HCT116 (cell line): ENCODE results near the gene PTPRJ. TPM values are rescaled to one million over a fixed set of nuclear protein-coding genes. Genes with fewer than 3 reads are reported as not detected.

Experiments used
- ATAC-seq: fragments of 200-7000 bp; cut with Tn5 transposase; 2 replicates; pipeline ENCODE4 v1.9.1; 2020; ENCODE audit warnings: mild to moderate bottlenecking, moderate library complexity
- BruUV-seq: library from RNA; stranded (reverse); fragments of 400-500 nt; replicated peaks from 2 replicates; lab custom pipeline; 2021; lab: Mats Ljungman, UMichigan
- CTCF ChIA-PET: fragments of 300-600 bp; sonication (Branson Sonifier 250); formaldehyde crosslinking; loops from one replicate; lab custom pipeline; 2021; ENCODE audit warnings: antibody characterized with exemption; lab: Charles Lee
- POLR2A ChIA-PET: fragments of 300-600, 350-600 bp; sonication (Branson Sonifier 250); formaldehyde crosslinking; loops from one replicate; lab custom pipeline; 2021; ENCODE audit warnings: antibody characterized with exemption; lab: Charles Lee
- RAD21 ChIA-PET, 2 experiments: fragments of 300-600 bp; sonication (Branson Sonifier 250); formaldehyde crosslinking; loops; one replicate each; lab custom pipeline; 2023; ENCODE audit warnings: low total read pairs in 2 of 2; ENCODE audit not compliant: uncharacterized antibody in 2 of 2, unreplicated experiment in 2 of 2, low non-redundant PET in 1 of 2; lab: Charles Lee
- DNase-seq: peaks from one replicate; pipeline ENCODE4 v3.0.0-alpha.2; 2010; ENCODE audit warnings: low read depth, low spot score
- H2AFZ ChIP-seq: fragments of 200-600 bp; shearing (Covaris generic), sonication (generic); 2 replicates; pipeline ENCODE4 v1.6.1; 2017; ENCODE audit warnings: low read depth, mixed run types, mixed read lengths, antibody characterized with exemption, low read length; ENCODE audit not compliant: poor library complexity, severe bottlenecking
- H3K27ac ChIP-seq: 2 replicates; pipeline ENCODE4 v1.5.1; 2012; ENCODE audit warnings: low read depth, low read length
- H3K27me3 ChIP-seq: fragments of 200-600 bp; sonication (generic); 2 replicates; pipeline ENCODE4 v1.6.1; 2016; ENCODE audit warnings: mixed run types, low read length, mixed read lengths; ENCODE audit not compliant: insufficient read depth
- H3K36me3 ChIP-seq, 2 experiments: fragments of 200-500 bp in 1 of 2; fragments of 200-600 bp in 1 of 2; sonication (Bioruptor generic) in 1 of 2; sonication (generic) in 1 of 2; 2 replicates each; pipeline versions ENCODE4 v1.5.1 to v1.6.1; 2014 to 2016; ENCODE audit warnings: low read length in 2 of 2, inconsistent platforms in 1 of 2, mixed read lengths in 1 of 2, mixed run types in 1 of 2; ENCODE audit not compliant: insufficient read depth in 2 of 2, control insufficient read depth in 1 of 2
- H3K4me1 ChIP-seq, 2 experiments: fragments of 200-600 bp in 1 of 2; sonication (generic) in 1 of 2; 2 replicates each; pipeline versions ENCODE4 v1.5.1 to v1.6.1; 2012 to 2017; ENCODE audit warnings: low read length in 2 of 2, inconsistent platforms in 1 of 2, mild to moderate bottlenecking in 1 of 2, mixed read lengths in 1 of 2, mixed run types in 1 of 2, moderate library complexity in 1 of 2; ENCODE audit not compliant: insufficient read depth in 2 of 2, control insufficient read depth in 1 of 2
- H3K4me2 ChIP-seq: fragments of 200-600 bp; sonication (generic); 2 replicates; pipeline ENCODE4 v1.6.1; 2017; ENCODE audit warnings: mixed run types, low read length, mixed read lengths
- H3K4me3 ChIP-seq, 2 experiments: fragments of 200-600 bp in 1 of 2; sonication (generic) in 1 of 2; replicated peaks in 1 of 2; 2 replicates each; pipeline ENCODE4 v1.5.1; 2011 to 2016; ENCODE audit warnings: low read length in 2 of 2, control low read depth in 1 of 2, low read depth in 1 of 2, mild to moderate bottlenecking in 1 of 2, mixed read lengths in 1 of 2, mixed run types in 1 of 2
- H3K79me2 ChIP-seq: fragments of 200-600 bp; sonication (generic); 2 replicates; pipeline ENCODE4 v1.6.1; 2017; ENCODE audit warnings: mild to moderate bottlenecking, mixed run types, low read length, moderate library complexity, mixed read lengths; ENCODE audit not compliant: insufficient read depth
- H3K9ac ChIP-seq: fragments of 200-600 bp; sonication (generic); 2 replicates; pipeline ENCODE4 v1.6.1; 2016; ENCODE audit warnings: low read length, mixed read lengths
- H3K9me2 ChIP-seq: fragments of 200-600 bp; sonication (generic), shearing (Covaris generic); 2 replicates; pipeline ENCODE4 v1.6.1; 2017; ENCODE audit warnings: mixed run types, mild to moderate bottlenecking, moderate library complexity; ENCODE audit not compliant: insufficient read depth
- H3K9me3 ChIP-seq, 2 experiments: fragments of 200-500 bp in 1 of 2; fragments of 200-600 bp in 1 of 2; sonication (Bioruptor generic) in 1 of 2; sonication (generic) in 1 of 2; 2 replicates each; pipeline ENCODE4 v1.6.1; 2014 to 2017; ENCODE audit warnings: low read length in 2 of 2, mixed read lengths in 2 of 2, inconsistent platforms in 1 of 2, low read depth in 1 of 2, mild to moderate bottlenecking in 1 of 2, mixed run types in 1 of 2, moderate library complexity in 1 of 2; ENCODE audit not compliant: control insufficient read depth in 1 of 2, insufficient read depth in 1 of 2
- H4K20me1 ChIP-seq: fragments of 200-600 bp; sonication (generic), shearing (Covaris generic); 2 replicates; pipeline ENCODE4 v1.6.1; 2017; ENCODE audit warnings: mixed run types, mild to moderate bottlenecking, moderate library complexity; ENCODE audit not compliant: insufficient read depth
- CBX3 ChIP-seq: IDR thresholded peaks from 2 replicates; pipeline ENCODE4 v1.6.1; 2012; ENCODE audit warnings: low read depth
- CEBPB ChIP-seq: IDR thresholded peaks from 2 replicates; pipeline ENCODE4 v1.6.1; 2012; ENCODE audit warnings: low read depth
- CTCF ChIP-seq, 3 experiments: fragments of 200-600 bp in 1 of 3; sonication (generic) in 1 of 3; IDR thresholded peaks in 2 of 3; conservative IDR thresholded peaks in 1 of 3; 2 replicates each; pipeline ENCODE4 v1.5.1; 2012 to 2017; ENCODE audit warnings: low read depth in 2 of 3, low read length in 2 of 3, antibody characterized with exemption in 1 of 3, borderline replicate concordance in 1 of 3, control low read depth in 1 of 3, mild to moderate bottlenecking in 1 of 3, mixed read lengths in 1 of 3, mixed run types in 1 of 3, moderate library complexity in 1 of 3; ENCODE audit not compliant: insufficient read depth in 1 of 3
- EZH2phosphoT487 ChIP-seq: fragments of 200-600 bp; IDR thresholded peaks from 2 replicates; pipeline ENCODE4 v1.6.1; 2018; ENCODE audit warnings: antibody characterized with exemption, borderline replicate concordance
- FOSL1 ChIP-seq: IDR thresholded peaks from 2 replicates; pipeline ENCODE4 v1.6.1; 2012; ENCODE audit warnings: low read depth
- JUND ChIP-seq: IDR thresholded peaks from 2 replicates; pipeline ENCODE4 v1.6.1; 2012
- POLR2AphosphoS5 ChIP-seq: IDR thresholded peaks from 2 replicates; pipeline ENCODE4 v1.6.1; 2011; ENCODE audit warnings: mild to moderate bottlenecking, low read depth, low read length, moderate library complexity
- RAD21 ChIP-seq: IDR thresholded peaks from 2 replicates; pipeline ENCODE4 v1.6.1; 2012; ENCODE audit warnings: low read depth, mild to moderate bottlenecking
- SIN3A ChIP-seq: IDR thresholded peaks from 2 replicates; pipeline ENCODE4 v1.6.1; 2012; ENCODE audit warnings: low read depth
- YY1 ChIP-seq: IDR thresholded peaks from 2 replicates; pipeline ENCODE4 v1.6.1; 2011; ENCODE audit warnings: low read length, low read depth, moderate library complexity, mild to moderate bottlenecking; ENCODE audit not compliant: insufficient replicate concordance; ENCODE audit errors: extremely low read depth
- ZFX ChIP-seq: fragments of 450-650 bp; IDR thresholded peaks from 2 replicates; pipeline ENCODE4 v1.6.1; 2017
- intact Hi-C: fragments of 100-400 bp; cut with micrococcal nuclease; formaldehyde crosslinking; loops from 2 replicates; pipeline ENCODE4 v1.10.0; 2022
- total RNA-seq: library from RNA; stranded (reverse); gene quantifications from one replicate; pipeline ENCODE4 v1.2.1, GENCODE V29; 2021; ENCODE audit not compliant: unreplicated experiment
- TF ChIP-seq, protein P1 (sequence below): IDR thresholded peaks from 2 replicates; pipeline ENCODE4 v1.6.1; 2011; ENCODE audit warnings: mild to moderate bottlenecking, low read length, moderate library complexity; ENCODE audit not compliant: insufficient replicate concordance; ENCODE audit errors: extremely low read depth

The PTPRJ gene
- total RNA-seq, 1 experiment from 2014 or later, result 19.1 TPM

DNA sequence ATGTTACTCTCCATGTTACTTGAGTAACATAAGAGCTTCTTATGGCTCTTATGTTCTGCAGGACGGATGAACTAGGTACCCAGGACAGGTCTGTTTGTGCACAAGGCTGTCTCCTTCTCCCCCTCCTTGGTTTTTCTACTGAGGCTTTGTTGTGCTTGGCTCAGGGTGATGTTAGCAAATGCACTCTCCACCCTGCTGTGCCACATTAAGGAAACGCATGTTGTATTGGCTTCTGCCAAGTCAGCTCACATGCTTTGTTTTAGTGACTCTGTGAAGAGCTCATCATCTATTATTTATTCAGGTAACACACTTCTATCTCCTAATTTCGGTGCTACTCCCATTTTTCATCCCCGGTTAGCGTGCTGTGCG, 108.3 kb downstream of the PTPRJ start:
- intact Hi-C loops, result no loop called here
- Histone ChIP-seq H3K27ac (no peak overlapping the region), H3K9me3 (no peaks in the 10 kb centered on the region), H3K27me3 (no peaks in the 10 kb centered on the region), H3K4me1 (peaks cover 8 to 10% of the 10 kb centered on the region in 2 experiments; a peak in 3 of 4 replicates), H3K79me2 (no peaks in the 10 kb centered on the region), H3K4me3 (no peak overlapping the region), H3K36me3 (no peaks in the 10 kb centered on the region), H3K9ac (no peak overlapping the region), H4K20me1 (no peaks in the 10 kb centered on the region), H2AFZ (no peak overlapping the region), H3K9me2 (no peaks in the 10 kb centered on the region)
- POLR2A ChIA-PET, result no interaction called here
- DNase-seq, result no peak
- CTCF ChIA-PET, result no interaction called here
- RAD21 ChIA-PET, result no interaction called here
- no TSS peak for BruUV-seq
- no peak for TF ChIP-seq RAD21
- TF ChIP-seq, all 23 proteins: peak for 0
- no peak overlapping the region for H3K4me2 ChIP-seq
- ATAC-seq, result no peak

- ChIA-PET POLR2A (no interaction called here), CTCF (no interaction called here), RAD21 (no interaction called here)
- H3K4me2 ChIP-seq, result no peak overlapping the region
- H3K9me2 ChIP-seq, result no peaks in the 10 kb centered on the region
- H3K4me1 ChIP-seq, result peaks cover 11 to 15% of the 10 kb centered on the region in 2 experiments; a peak in 3 of 4 replicates
- DNase-seq, result no peak
- TF ChIP-seq EZH2phosphoT487 (no peak), ZFX (no peak), POLR2AphosphoS5 (no peak), CBX3 (no peak), CTCF (IDR thresholded peaks at IDR 0.05 in 2 of 3, conservative IDR thresholded peaks at IDR 0.05 in 1 of 3; ENCODE audit: borderline replicate concordance in 1 of 3, insufficient read depth in 1 of 3, low read depth in 2 of 3, low read length in 2 of 3) (no peak), SIN3A (no peak), CEBPB (no peak), FOSL1 (no peak), YY1 (no peak), JUND (no peak)
- TF ChIP-seq, protein P1, sequence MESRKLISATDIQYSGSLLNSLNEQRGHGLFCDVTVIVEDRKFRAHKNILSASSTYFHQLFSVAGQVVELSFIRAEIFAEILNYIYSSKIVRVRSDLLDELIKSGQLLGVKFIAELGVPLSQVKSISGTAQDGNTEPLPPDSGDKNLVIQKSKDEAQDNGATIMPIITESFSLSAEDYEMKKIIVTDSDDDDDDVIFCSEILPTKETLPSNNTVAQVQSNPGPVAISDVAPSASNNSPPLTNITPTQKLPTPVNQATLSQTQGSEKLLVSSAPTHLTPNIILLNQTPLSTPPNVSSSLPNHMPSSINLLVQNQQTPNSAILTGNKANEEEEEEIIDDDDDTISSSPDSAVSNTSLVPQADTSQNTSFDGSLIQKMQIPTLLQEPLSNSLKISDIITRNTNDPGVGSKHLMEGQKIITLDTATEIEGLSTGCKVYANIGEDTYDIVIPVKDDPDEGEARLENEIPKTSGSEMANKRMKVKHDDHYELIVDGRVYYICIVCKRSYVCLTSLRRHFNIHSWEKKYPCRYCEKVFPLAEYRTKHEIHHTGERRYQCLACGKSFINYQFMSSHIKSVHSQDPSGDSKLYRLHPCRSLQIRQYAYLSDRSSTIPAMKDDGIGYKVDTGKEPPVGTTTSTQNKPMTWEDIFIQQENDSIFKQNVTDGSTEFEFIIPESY, result no peak
- no peak overlapping the region for H3K4me3 ChIP-seq
- no peak overlapping the region for H3K9ac ChIP-seq
- H3K27me3 ChIP-seq, result no peaks in the 10 kb centered on the region
- no peaks in the 10 kb centered on the region for H3K9me3 ChIP-seq
- H3K79me2 ChIP-seq, result no peaks in the 10 kb centered on the region
- no peak overlapping the region for H2AFZ ChIP-seq
- no peaks in the 10 kb centered on the region for H4K20me1 ChIP-seq
- no peak for ATAC-seq
- intact Hi-C loops, result no loop called here
- BruUV-seq, result no TSS peak
- no peak overlapping the region for H3K27ac ChIP-seq
- H3K36me3 ChIP-seq, result no peaks in the 10 kb centered on the region
These were observed 109.8 kb downstream of the PTPRJ start for GRCh38 chr11:48090174-48090573.
